Measurements from ENCODE around the gene OSBPL7. TPM values are rescaled to one million over a fixed set of nuclear protein-coding genes. Genes with fewer than 3 reads are reported as not detected.

OSBPL7 gene
- total and polyA plus RNA-seq, 4 donors, result 0.51 to 2.4 (median 1.4) TPM

DNA sequence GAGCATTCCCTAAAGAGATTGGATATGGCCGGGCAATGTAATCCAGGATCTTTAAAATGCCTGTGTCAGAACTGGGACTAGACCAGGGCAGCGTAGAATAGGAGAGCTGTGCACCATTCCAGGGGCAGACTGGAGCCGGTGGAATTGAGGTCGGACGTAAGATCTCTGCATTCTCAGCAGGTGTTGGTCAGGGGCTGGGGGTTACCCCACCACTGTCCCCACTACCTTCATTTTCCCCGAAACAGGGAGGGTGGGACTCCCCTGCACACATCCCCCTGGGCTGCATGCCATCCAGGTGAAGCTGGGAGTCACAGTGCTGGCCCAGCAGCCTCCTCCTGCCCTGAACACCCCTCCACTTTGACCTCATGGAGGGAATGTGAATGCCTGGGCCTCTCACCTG is 17.8 kb downstream of the OSBPL7 start (continued):
- TF ChIP-seq REST (IDR thresholded peaks at IDR 0.05) (no peak), TAF1 (conservative IDR thresholded peaks at IDR 0.05) (no peak)

- WGBS, result 68% methylated on average over 5 of the region's 5 CpGs
- no peak for DNase-seq (ENCODE audit: low spot score)
- no peak overlapping the region for H3K9ac ChIP-seq (ENCODE audit: low read depth in 1 of 2, low read length in 2 of 2)
These were observed 18.4 kb downstream of the OSBPL7 start for GRCh38 chr17:47803201-47803600.

DNA sequence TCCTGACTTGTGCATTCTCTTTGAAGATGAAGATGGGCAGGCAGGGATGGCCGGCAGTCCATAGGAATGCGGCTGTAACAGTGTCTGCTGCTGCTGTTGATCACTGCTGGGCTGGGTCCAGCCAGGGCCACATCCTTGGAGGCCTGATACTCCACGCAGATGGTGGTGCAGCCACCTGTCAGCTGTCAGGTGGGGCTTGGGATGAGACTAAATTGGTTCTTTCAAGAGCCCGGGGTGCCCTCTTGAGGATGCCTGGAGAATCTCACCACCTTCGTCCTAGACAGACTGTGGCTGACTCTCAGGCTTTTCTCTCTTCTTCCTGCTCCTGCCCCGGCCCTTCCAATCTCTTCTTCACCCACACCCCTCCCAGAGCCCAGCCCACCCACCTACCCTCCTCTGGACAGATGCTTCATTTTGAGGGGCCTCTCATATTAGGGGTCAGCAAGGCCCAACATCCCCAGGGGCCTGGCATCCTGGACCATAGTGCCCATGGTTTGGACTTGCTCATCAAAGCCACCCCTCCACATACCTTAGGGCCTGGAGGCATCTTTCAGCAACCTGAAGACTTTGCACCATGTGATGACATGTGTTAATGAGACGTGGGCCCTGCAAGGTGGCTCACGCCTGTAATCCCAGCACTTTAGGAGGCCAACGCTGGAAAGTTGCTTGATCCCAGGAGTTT is 19.1 kb downstream of the OSBPL7 start:
- H3K27ac ChIP-seq (ENCODE audit: low read depth in 1 of 2, low read length in 2 of 2), result no peak overlapping the region
- DNase-seq (ENCODE audit: low spot score), result no peak
- no peaks in the 10 kb centered on the region for H3K9me3 ChIP-seq (ENCODE audit: control insufficient read depth in 4 of 4, low read length in 3 of 4)
- H3K9ac ChIP-seq (ENCODE audit: low read depth in 1 of 2, low read length in 2 of 2), result no peak overlapping the region
- no peak overlapping the region for H3K4me3 ChIP-seq (ENCODE audit: low read depth in 1 of 3, low read length in 3 of 3)
- H3K4me1 ChIP-seq (ENCODE audit: control insufficient read depth in 4 of 4, insufficient read depth in 4 of 4, low read length in 3 of 4), result no peaks in the 10 kb centered on the region
- 35% methylated on average over 9 of the region's 9 CpGs for WGBS
- no peaks in the 10 kb centered on the region for H3K27me3 ChIP-seq (ENCODE audit: control insufficient read depth in 4 of 4, insufficient read depth in 4 of 4, low read length in 3 of 4)
- H3K36me3 ChIP-seq (ENCODE audit: control insufficient read depth in 4 of 4, insufficient read depth in 3 of 4, low read depth in 1 of 4, low read length in 3 of 4), result peaks cover 0 to 3% (median 0%) of the 10 kb centered on the region in 4 donors
- TF ChIP-seq SP1 (IDR thresholded peaks at IDR 0.05), result no peak
- TF ChIP-seq CTCF (IDR thresholded peaks at IDR 0.05; ENCODE audit: low read depth, low read length, missing input control), result peak; percentile 51
- peak; percentile 68 to 75 for TF ChIP-seq RAD21 (IDR thresholded peaks at IDR 0.05)

More at GRCh38 chr17:47803201-47803600, 18.4 kb downstream of the OSBPL7 start:
- Histone ChIP-seq H3K27ac (ENCODE audit: low read depth in 1 of 2, low read length in 2 of 2) (no peak overlapping the region), H3K27me3 (ENCODE audit: control insufficient read depth in 4 of 4, insufficient read depth in 4 of 4, low read length in 3 of 4) (no peaks in the 10 kb centered on the region), H3K4me1 (ENCODE audit: control insufficient read depth in 4 of 4, insufficient read depth in 4 of 4, low read length in 3 of 4) (no peaks in the 10 kb centered on the region), H3K4me3 (ENCODE audit: low read depth in 1 of 3, low read length in 3 of 3) (no peak overlapping the region), H3K36me3 (ENCODE audit: control insufficient read depth in 4 of 4, insufficient read depth in 3 of 4, low read depth in 1 of 4, low read length in 3 of 4) (peaks cover 0 to 3% (median 0%) of the 10 kb centered on the region in 4 donors), H3K9me3 (ENCODE audit: control insufficient read depth in 4 of 4, low read length in 3 of 4) (no peaks in the 10 kb centered on the region)
- TF ChIP-seq REST (IDR thresholded peaks at IDR 0.05) (no peak), ATF3 (IDR thresholded peaks at IDR 0.05) (no peak), SP1 (IDR thresholded peaks at IDR 0.05) (no peak), RXRA (IDR thresholded peaks at IDR 0.05) (no peak), FOXA1 (IDR thresholded peaks at IDR 0.05) (no peak), JUND (IDR thresholded peaks at IDR 0.05) (no peak)

Data from liver (tissue), 9 donors.